ENCODE results near the gene CCDC74B.
"Not testable (repeated sequence)": the region's sequence is repeated elsewhere in the genome, so short reads cannot be mapped to it uniquely, and the experiment has no call there.

GRCh38 chr2:130129120-130129829 lies 15.6 kb downstream of the CCDC74B start, which contains the start of gene POTEF:
- TF ChIP-seq, protein P1, sequence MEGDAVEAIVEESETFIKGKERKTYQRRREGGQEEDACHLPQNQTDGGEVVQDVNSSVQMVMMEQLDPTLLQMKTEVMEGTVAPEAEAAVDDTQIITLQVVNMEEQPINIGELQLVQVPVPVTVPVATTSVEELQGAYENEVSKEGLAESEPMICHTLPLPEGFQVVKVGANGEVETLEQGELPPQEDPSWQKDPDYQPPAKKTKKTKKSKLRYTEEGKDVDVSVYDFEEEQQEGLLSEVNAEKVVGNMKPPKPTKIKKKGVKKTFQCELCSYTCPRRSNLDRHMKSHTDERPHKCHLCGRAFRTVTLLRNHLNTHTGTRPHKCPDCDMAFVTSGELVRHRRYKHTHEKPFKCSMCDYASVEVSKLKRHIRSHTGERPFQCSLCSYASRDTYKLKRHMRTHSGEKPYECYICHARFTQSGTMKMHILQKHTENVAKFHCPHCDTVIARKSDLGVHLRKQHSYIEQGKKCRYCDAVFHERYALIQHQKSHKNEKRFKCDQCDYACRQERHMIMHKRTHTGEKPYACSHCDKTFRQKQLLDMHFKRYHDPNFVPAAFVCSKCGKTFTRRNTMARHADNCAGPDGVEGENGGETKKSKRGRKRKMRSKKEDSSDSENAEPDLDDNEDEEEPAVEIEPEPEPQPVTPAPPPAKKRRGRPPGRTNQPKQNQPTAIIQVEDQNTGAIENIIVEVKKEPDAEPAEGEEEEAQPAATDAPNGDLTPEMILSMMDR (IDR thresholded peaks at IDR 0.05) = not testable (repeated sequence)
- not testable (repeated sequence) for TF ChIP-seq POLR2AphosphoS5 (IDR thresholded peaks at IDR 0.05)
